Measurements from ENCODE around the gene KRT5. TPM values are rescaled to one million over a fixed set of nuclear protein-coding genes. Genes with fewer than 3 reads are reported as not detected.

The KRT5 gene
- total RNA-seq, 5 donors from 2014 or later (not counting 1 experiment from before 2014, with no cell fraction given), result not detected

- ATAC-seq (replicated peaks in 1 of 4) (no peak), DNase-seq (no peak)
- POLR2A ChIA-PET, result no interaction called here
- Histone ChIP-seq H3K9me3 (no peaks in the 10 kb centered on the region), H3K36me3 (ENCODE audit: control insufficient read depth in 2 of 2, extremely low read depth in 1 of 2, insufficient read depth in 1 of 2, low read length in 1 of 2) (no peaks in the 10 kb centered on the region), H3K27me3 (replicated peaks in 1 of 2; ENCODE audit: control insufficient read depth in 2 of 2, extremely low read depth in 1 of 2, insufficient read depth in 2 of 2, low read length in 1 of 2) (peaks cover 3 to 20% of the 10 kb centered on the region in 2 experiments), H3K4me1 (ENCODE audit: control insufficient read depth in 1 of 2, extremely low read depth in 1 of 2, insufficient read depth in 2 of 2, low read length in 2 of 2) (no peaks in the 10 kb centered on the region), H3K4me3 (ENCODE audit: control insufficient read depth in 1 of 2, extremely low read depth in 1 of 2, low read length in 1 of 2) (no peak overlapping the region), H3K27ac (ENCODE audit: low read length) (no peak overlapping the region)
- Mint-ChIP-seq H3K36me3 (no peaks in the 10 kb centered on the region), H3K4me3 (no peak overlapping the region), H3K27ac (no peak overlapping the region), H3K4me1 (no peaks in the 10 kb centered on the region), H3K27me3 (peaks cover 12 to 13% of the 10 kb centered on the region in 2 donors), H3K9me3 (peaks cover 0 to 9% (median 6%) of the 10 kb centered on the region in 3 donors)
- CTCF ChIA-PET, result no interaction called here
- 97% methylated on average over 8 of the region's 14 CpGs for WGBS (ENCODE audit: insufficient coverage)
Observed at GRCh38 chr12:52514471-52515318, 5.5 kb downstream of the KRT5 start.

- peaks cover 13 to 14% of the 10 kb centered on the region in 2 donors for H3K27me3 Mint-ChIP-seq
- Histone ChIP-seq H3K4me3 (ENCODE audit: control insufficient read depth in 1 of 2, extremely low read depth in 1 of 2, low read length in 1 of 2) (no peak overlapping the region), H3K36me3 (ENCODE audit: control insufficient read depth in 2 of 2, extremely low read depth in 1 of 2, insufficient read depth in 1 of 2, low read length in 1 of 2) (no peaks in the 10 kb centered on the region), H3K9me3 (no peaks in the 10 kb centered on the region), H3K27ac (ENCODE audit: low read length) (no peak overlapping the region), H3K4me1 (ENCODE audit: control insufficient read depth in 1 of 2, extremely low read depth in 1 of 2, insufficient read depth in 2 of 2, low read length in 2 of 2) (no peaks in the 10 kb centered on the region), H3K27me3 (replicated peaks in 1 of 2; ENCODE audit: control insufficient read depth in 2 of 2, extremely low read depth in 1 of 2, insufficient read depth in 2 of 2, low read length in 1 of 2) (peaks cover 3 to 20% of the 10 kb centered on the region in 2 experiments)
- H3K4me3 Mint-ChIP-seq, result no peak overlapping the region
- ChIA-PET CTCF (interaction anchor here in 1 of 2 donors (0.6 kb wide), 1 partner anchor 100 kb away, joined by 4 read pairs; no protein-coding TSS in a partner anchor), POLR2A (no interaction called here)
- 85% methylated on average over 6 of the region's 6 CpGs for WGBS (ENCODE audit: insufficient coverage)
- DNase-seq (no peak), ATAC-seq (replicated peaks in 1 of 4) (no peak)
- no peaks in the 10 kb centered on the region for H3K36me3 Mint-ChIP-seq
- no peak overlapping the region for H3K27ac Mint-ChIP-seq
- no peaks in the 10 kb centered on the region for H3K4me1 Mint-ChIP-seq
- peaks cover 0 to 9% (median 6%) of the 10 kb centered on the region in 3 donors for H3K9me3 Mint-ChIP-seq
Observed at GRCh38 chr12:52513736-52514135, 6.5 kb downstream of the KRT5 start.

GRCh38 chr12:52508211-52508610 is 12.0 kb downstream of the KRT5 start:
- ChIA-PET POLR2A (no interaction called here), CTCF (interaction anchor here in 1 of 2 donors (1.0 kb wide), 1 partner anchor 370 kb away, joined by 6 read pairs; no protein-coding TSS in a partner anchor)
- Histone ChIP-seq H3K27me3 (replicated peaks in 1 of 2; ENCODE audit: control insufficient read depth in 2 of 2, extremely low read depth in 1 of 2, insufficient read depth in 2 of 2, low read length in 1 of 2) (peaks cover 6 to 15% of the 10 kb centered on the region in 2 experiments), H3K9me3 (no peaks in the 10 kb centered on the region), H3K27ac (ENCODE audit: low read length) (no peak overlapping the region), H3K4me1 (ENCODE audit: control insufficient read depth in 1 of 2, extremely low read depth in 1 of 2, insufficient read depth in 2 of 2, low read length in 2 of 2) (peaks cover 0 to 3% of the 10 kb centered on the region in 2 experiments), H3K4me3 (ENCODE audit: control insufficient read depth in 1 of 2, extremely low read depth in 1 of 2, low read length in 1 of 2) (no peak overlapping the region), H3K36me3 (ENCODE audit: control insufficient read depth in 2 of 2, extremely low read depth in 1 of 2, insufficient read depth in 1 of 2, low read length in 1 of 2) (no peaks in the 10 kb centered on the region)
- H3K36me3 Mint-ChIP-seq, result no peaks in the 10 kb centered on the region
- H3K27me3 Mint-ChIP-seq, result peaks cover 30 to 41% of the 10 kb centered on the region in 2 donors
- no peak for DNase-seq
- peaks cover 0 to 6% (median 0%) of the 10 kb centered on the region in 3 donors for H3K4me1 Mint-ChIP-seq
- peaks cover 0 to 9% (median 6%) of the 10 kb centered on the region in 3 donors for H3K9me3 Mint-ChIP-seq
- ATAC-seq (replicated peaks in 1 of 4), result no peak
- WGBS (ENCODE audit: insufficient coverage), result 68% methylated on average over 4 of the region's 5 CpGs
- H3K4me3 Mint-ChIP-seq, result no peak overlapping the region
- no peak overlapping the region for H3K27ac Mint-ChIP-seq

GRCh38 chr12:52506858-52507715 is 13.1 kb downstream of the KRT5 start:
- Histone ChIP-seq H3K4me3 (ENCODE audit: control insufficient read depth in 1 of 2, extremely low read depth in 1 of 2, low read length in 1 of 2) (no peak overlapping the region), H3K9me3 (no peaks in the 10 kb centered on the region), H3K4me1 (ENCODE audit: control insufficient read depth in 1 of 2, extremely low read depth in 1 of 2, insufficient read depth in 2 of 2, low read length in 2 of 2) (peaks cover 0 to 3% of the 10 kb centered on the region in 2 experiments), H3K27ac (ENCODE audit: low read length) (no peak overlapping the region), H3K27me3 (replicated peaks in 1 of 2; ENCODE audit: control insufficient read depth in 2 of 2, extremely low read depth in 1 of 2, insufficient read depth in 2 of 2, low read length in 1 of 2) (peaks cover 4 to 9% of the 10 kb centered on the region in 2 experiments), H3K36me3 (ENCODE audit: control insufficient read depth in 2 of 2, extremely low read depth in 1 of 2, insufficient read depth in 1 of 2, low read length in 1 of 2) (no peaks in the 10 kb centered on the region)
- no peak overlapping the region for H3K4me3 Mint-ChIP-seq
- H3K4me1 Mint-ChIP-seq, result peaks cover 0 to 6% (median 0%) of the 10 kb centered on the region in 3 donors
- DNase-seq, result peak in 3 of 35 experiments; percentile 2 to 52 (median 21)
- peaks cover 30 to 41% of the 10 kb centered on the region in 2 donors for H3K27me3 Mint-ChIP-seq
- no peak overlapping the region for H3K27ac Mint-ChIP-seq
- ChIA-PET CTCF (interaction anchor here in 1 of 2 donors (1.0 kb wide), 1 partner anchor 372 kb away, joined by 6 read pairs; no protein-coding TSS in a partner anchor), POLR2A (interaction anchor here in 1 of 2 donors (0.7 kb wide), 1 partner anchor 264 kb away, joined by 3 read pairs; no protein-coding TSS in a partner anchor)
- H3K9me3 Mint-ChIP-seq, result peaks cover 0 to 9% (median 6%) of the 10 kb centered on the region in 3 donors
- peak; percentile 36 to 54 (median 48) for ATAC-seq (replicated peaks in 1 of 4)
- H3K36me3 Mint-ChIP-seq, result no peaks in the 10 kb centered on the region
- no CpG with 5 or more reads among the region's 4 CpGs for WGBS (ENCODE audit: insufficient coverage)

- DNase-seq, result no peak
- Histone ChIP-seq H3K27ac (ENCODE audit: low read length) (no peak overlapping the region), H3K27me3 (replicated peaks in 1 of 2; ENCODE audit: control insufficient read depth in 2 of 2, extremely low read depth in 1 of 2, insufficient read depth in 2 of 2, low read length in 1 of 2) (peaks cover 2 to 6% of the 10 kb centered on the region in 2 experiments), H3K9me3 (no peaks in the 10 kb centered on the region), H3K4me3 (ENCODE audit: control insufficient read depth in 1 of 2, extremely low read depth in 1 of 2, low read length in 1 of 2) (no peak overlapping the region), H3K36me3 (ENCODE audit: control insufficient read depth in 2 of 2, extremely low read depth in 1 of 2, insufficient read depth in 1 of 2, low read length in 1 of 2) (no peaks in the 10 kb centered on the region), H3K4me1 (ENCODE audit: control insufficient read depth in 1 of 2, extremely low read depth in 1 of 2, insufficient read depth in 2 of 2, low read length in 2 of 2) (peaks cover 0 to 3% of the 10 kb centered on the region in 2 experiments)
- Mint-ChIP-seq H3K27ac (no peak overlapping the region), H3K36me3 (no peaks in the 10 kb centered on the region), H3K9me3 (peaks cover 0 to 2% (median 0%) of the 10 kb centered on the region in 3 donors), H3K4me1 (peaks cover 0 to 6% (median 0%) of the 10 kb centered on the region in 3 donors), H3K27me3 (peaks cover 24 to 47% of the 10 kb centered on the region in 2 donors), H3K4me3 (no peak overlapping the region)
- ATAC-seq (replicated peaks in 1 of 4), result no peak
- POLR2A ChIA-PET, result no interaction called here
- CTCF ChIA-PET, result no interaction called here
- WGBS (ENCODE audit: insufficient coverage), result no CpG with 5 or more reads among the region's 1 CpG
Observed at GRCh38 chr12:52502877-52503276, 17.3 kb downstream of the KRT5 start.

- H3K36me3 ChIP-seq (ENCODE audit: control insufficient read depth in 2 of 2, extremely low read depth in 1 of 2, insufficient read depth in 1 of 2, low read length in 1 of 2), result no peaks in the 10 kb centered on the region
- H3K4me3 ChIP-seq (ENCODE audit: control insufficient read depth in 1 of 2, extremely low read depth in 1 of 2, low read length in 1 of 2), result no peak overlapping the region
- no peak overlapping the region for H3K27ac ChIP-seq (ENCODE audit: low read length)
- Mint-ChIP-seq H3K27me3 (peaks cover 18 to 37% of the 10 kb centered on the region in 2 donors), H3K4me1 (no peaks in the 10 kb centered on the region), H3K9me3 (peaks cover 0 to 2% (median 0%) of the 10 kb centered on the region in 3 donors), H3K36me3 (no peaks in the 10 kb centered on the region), H3K4me3 (no peak overlapping the region), H3K27ac (no peak overlapping the region)
- POLR2A ChIA-PET, result no interaction called here
- 91% methylated on average over 4 of the region's 7 CpGs for WGBS (ENCODE audit: insufficient coverage)
- no peak for DNase-seq
- no peaks in the 10 kb centered on the region for H3K9me3 ChIP-seq
- peaks cover 2 to 6% of the 10 kb centered on the region in 2 experiments for H3K27me3 ChIP-seq (replicated peaks in 1 of 2; ENCODE audit: control insufficient read depth in 2 of 2, extremely low read depth in 1 of 2, insufficient read depth in 2 of 2, low read length in 1 of 2)
- CTCF ChIA-PET, result no interaction called here
- ATAC-seq (replicated peaks in 1 of 4), result no peak
- no peaks in the 10 kb centered on the region for H3K4me1 ChIP-seq (ENCODE audit: control insufficient read depth in 1 of 2, extremely low read depth in 1 of 2, insufficient read depth in 2 of 2, low read length in 2 of 2)
Observed at GRCh38 chr12:52501490-52501889, 18.7 kb downstream of the KRT5 start.

Measured in T-cell (primary cell).